Activated CD4-positive, alpha-beta memory T cell treated with anti-CD3 and anti-CD28 coated beads for 36 hours (primary cell): ENCODE data around the gene DCPS. TPM values are rescaled to one million over a fixed set of nuclear protein-coding genes. Genes with fewer than 3 reads are reported as not detected.

Experiments used
- CTCF ChIA-PET: fragments of 350-600 bp; sonication (Branson Sonifier 250); formaldehyde crosslinking; loops from one replicate; lab custom pipeline; 2021; ENCODE audit warnings: antibody characterized with exemption, inconsistent platforms; lab: Charles Lee
- POLR2A ChIA-PET: fragments of 350-600 bp; sonication (Branson Sonifier 250); formaldehyde crosslinking; loops from one replicate; lab custom pipeline; 2021; ENCODE audit warnings: antibody characterized with exemption; lab: Charles Lee
- DNase-seq: peaks from one replicate; pipeline ENCODE4 v3.0.0-alpha.2; 2020
- H3K27ac Mint-ChIP-seq: one replicate; pipeline ENCODE4 v1.8.0; 2021; ENCODE audit warnings: mixed read lengths
- H3K27me3 Mint-ChIP-seq: one replicate; pipeline ENCODE4 v1.8.0; 2021; ENCODE audit warnings: mixed read lengths
- H3K36me3 Mint-ChIP-seq: one replicate; pipeline ENCODE4 v1.8.0; 2021; ENCODE audit warnings: mixed read lengths
- H3K4me1 Mint-ChIP-seq: one replicate; pipeline ENCODE4 v1.8.0; 2021; ENCODE audit warnings: low read depth, mixed read lengths
- H3K4me3 Mint-ChIP-seq: one replicate; pipeline ENCODE4 v1.8.0; 2021; ENCODE audit warnings: mild to moderate bottlenecking, mixed read lengths
- H3K9me3 Mint-ChIP-seq: one replicate; pipeline ENCODE4 v1.8.0; 2021; ENCODE audit warnings: mixed read lengths
- intact Hi-C: fragments of 100-400 bp; cut with micrococcal nuclease; formaldehyde crosslinking; loops from one replicate; pipeline ENCODE4 v1.15.1; 2023
- total RNA-seq, 2 experiments: library from RNA; stranded (reverse); gene quantifications; one replicate each; pipeline ENCODE4 v1.2.3, GENCODE V29; 2021

Gene DCPS
- total RNA-seq, 2 experiments from 2014 or later = 40.1 to 43.9 TPM

DNA sequence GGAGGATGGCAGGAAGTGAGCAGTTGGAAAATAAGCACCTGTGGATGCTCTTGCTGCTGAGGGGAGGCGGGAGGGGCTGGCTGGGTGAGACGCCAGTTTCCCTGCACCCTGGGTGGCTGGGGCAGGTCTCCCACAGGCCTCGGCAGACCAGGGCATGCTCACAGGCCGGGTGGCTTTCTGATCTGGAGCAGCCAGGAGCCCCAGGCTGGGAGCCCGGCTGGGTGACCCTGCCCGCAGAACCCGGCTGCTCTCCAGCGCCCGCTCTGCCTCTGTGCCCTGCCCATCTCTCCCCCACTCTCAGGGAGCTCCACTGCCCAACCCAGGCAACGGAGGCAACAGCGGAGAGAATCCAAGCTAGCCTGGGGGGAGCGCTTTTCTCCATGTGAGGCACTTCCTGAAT, 24.6 kb downstream of the DCPS start:
- CTCF ChIA-PET = no interaction called here
- Mint-ChIP-seq H3K27ac (no peak overlapping the region), H3K4me1 (peaks cover 18% of the 10 kb centered on the region), H3K36me3 (peaks cover 4% of the 10 kb centered on the region), H3K9me3 (no peaks in the 10 kb centered on the region), H3K27me3 (no peaks in the 10 kb centered on the region), H3K4me3 (no peak overlapping the region)
- POLR2A ChIA-PET = no interaction called here
- intact Hi-C loops = no loop called here
- no peak for DNase-seq

DNA sequence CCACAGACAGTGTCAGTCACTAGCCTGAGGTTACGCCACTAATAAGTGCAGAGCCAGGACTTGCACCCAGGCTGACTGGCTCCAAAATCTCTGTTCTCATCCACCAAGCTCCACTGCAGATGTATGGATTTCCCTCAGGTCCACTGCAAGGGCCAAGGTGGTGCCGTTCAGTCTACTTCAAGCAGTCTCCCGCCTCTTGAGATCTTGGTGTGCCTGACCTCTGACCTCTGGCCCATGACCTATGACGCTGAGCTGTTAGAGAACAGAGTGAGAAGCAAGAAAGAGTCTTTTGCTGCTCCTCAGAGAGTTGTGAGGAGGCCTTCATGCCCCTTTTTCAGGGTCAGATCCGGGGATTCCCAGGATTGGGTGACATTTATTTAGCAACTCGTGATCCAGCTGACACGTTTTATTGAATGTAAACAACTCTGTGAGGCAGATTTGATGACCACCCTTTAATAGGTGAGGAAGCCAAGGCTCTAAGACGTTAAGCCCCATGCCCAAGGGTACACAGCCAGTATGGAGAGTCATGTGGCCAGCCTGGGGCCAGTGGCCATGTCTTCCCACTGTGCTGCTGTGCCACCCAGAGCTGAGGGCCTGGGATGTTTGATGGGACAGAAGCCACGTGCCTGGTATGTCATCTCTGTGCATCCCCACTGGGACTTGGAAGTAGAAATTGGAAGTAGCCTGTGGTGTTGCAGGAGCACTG, 25.2 kb downstream of the DCPS start:
- POLR2A ChIA-PET = no interaction called here

DNA sequence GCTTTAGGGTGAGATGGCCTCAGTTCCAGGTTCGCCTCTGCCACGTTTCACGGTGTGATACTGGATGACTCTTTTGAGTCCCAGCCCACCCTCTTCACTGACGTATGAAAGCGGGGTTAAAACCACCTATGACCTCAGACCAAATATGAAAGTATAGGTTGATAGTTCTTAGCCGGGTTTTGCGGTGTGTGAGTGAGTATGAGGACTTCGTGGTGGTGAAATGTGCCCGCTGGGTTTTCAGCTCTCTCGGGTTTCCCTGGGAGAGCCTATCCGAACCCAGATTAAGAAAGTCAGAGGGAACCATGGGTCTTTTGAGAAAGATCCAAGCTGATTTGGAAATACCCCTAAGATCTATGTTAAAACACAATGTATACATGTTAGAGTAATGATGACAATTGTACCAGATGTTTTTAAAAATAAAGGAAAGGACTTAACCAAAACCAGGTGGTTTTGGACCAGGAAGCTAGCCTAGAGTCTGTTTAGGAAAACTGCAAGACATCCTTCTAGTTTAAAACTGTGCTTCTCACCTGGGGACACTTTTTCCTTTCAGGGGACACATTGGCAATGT, 25.9 kb downstream of the DCPS start:
- no peaks in the 10 kb centered on the region for H3K27me3 Mint-ChIP-seq
- H3K4me1 Mint-ChIP-seq = peaks cover 18% of the 10 kb centered on the region
- CTCF ChIA-PET = interaction anchor here (0.6 to 1.4 kb wide), 2 partner anchors 19 to 151 kb away, joined by 3 to 5 read pairs; no protein-coding TSS in a partner anchor
- H3K4me3 Mint-ChIP-seq = no peak overlapping the region
- peaks cover 4% of the 10 kb centered on the region for H3K36me3 Mint-ChIP-seq
- peak; percentile 23 for DNase-seq
- intact Hi-C loops = no loop called here
- no peaks in the 10 kb centered on the region for H3K9me3 Mint-ChIP-seq
- POLR2A ChIA-PET = interaction anchor here (0.7 kb wide), 1 partner anchor 19 kb away, joined by 3 read pairs; no protein-coding TSS in a partner anchor
- no peak overlapping the region for H3K27ac Mint-ChIP-seq

More for the DNA sequence above, 25.2 kb downstream of the DCPS start:
- Mint-ChIP-seq H3K4me3 (no peak overlapping the region), H3K9me3 (no peaks in the 10 kb centered on the region), H3K27ac (no peak overlapping the region), H3K27me3 (no peaks in the 10 kb centered on the region), H3K36me3 (peaks cover 4% of the 10 kb centered on the region), H3K4me1 (peaks cover 18% of the 10 kb centered on the region)
- intact Hi-C loops = no loop called here
- DNase-seq = no peak
- CTCF ChIA-PET = interaction anchor here (0.6 kb wide), 1 partner anchor 19 kb away, joined by 3 read pairs; no protein-coding TSS in a partner anchor

DNA sequence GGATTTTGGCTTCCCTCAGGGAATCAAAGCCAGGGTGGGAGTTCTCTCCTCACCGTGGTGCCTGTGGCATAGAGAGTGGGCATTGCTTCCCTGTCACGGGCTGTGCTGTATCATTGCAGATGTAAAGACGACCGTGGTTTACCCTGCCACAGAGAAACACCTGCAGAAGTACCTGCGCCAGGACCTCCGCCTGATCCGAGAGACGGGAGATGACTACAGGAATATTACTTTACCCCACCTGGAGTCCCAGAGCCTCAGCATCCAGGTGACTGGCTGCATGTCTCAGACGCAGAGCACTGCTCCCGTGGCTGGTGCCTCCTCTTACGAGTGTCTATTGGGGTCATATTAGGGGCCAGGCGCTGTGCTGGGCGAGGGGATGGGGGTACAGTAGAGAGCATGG, 27.4 kb downstream of the DCPS start:
- Mint-ChIP-seq H3K9me3 (no peaks in the 10 kb centered on the region), H3K4me3 (no peak overlapping the region), H3K27ac (peak overlapping the region; percentile 23), H3K36me3 (peaks cover 10% of the 10 kb centered on the region), H3K27me3 (no peaks in the 10 kb centered on the region), H3K4me1 (peaks cover 21% of the 10 kb centered on the region)
- DNase-seq = no peak
- intact Hi-C loops = no loop called here
- ChIA-PET CTCF (no interaction called here), POLR2A (no interaction called here)

DNA sequence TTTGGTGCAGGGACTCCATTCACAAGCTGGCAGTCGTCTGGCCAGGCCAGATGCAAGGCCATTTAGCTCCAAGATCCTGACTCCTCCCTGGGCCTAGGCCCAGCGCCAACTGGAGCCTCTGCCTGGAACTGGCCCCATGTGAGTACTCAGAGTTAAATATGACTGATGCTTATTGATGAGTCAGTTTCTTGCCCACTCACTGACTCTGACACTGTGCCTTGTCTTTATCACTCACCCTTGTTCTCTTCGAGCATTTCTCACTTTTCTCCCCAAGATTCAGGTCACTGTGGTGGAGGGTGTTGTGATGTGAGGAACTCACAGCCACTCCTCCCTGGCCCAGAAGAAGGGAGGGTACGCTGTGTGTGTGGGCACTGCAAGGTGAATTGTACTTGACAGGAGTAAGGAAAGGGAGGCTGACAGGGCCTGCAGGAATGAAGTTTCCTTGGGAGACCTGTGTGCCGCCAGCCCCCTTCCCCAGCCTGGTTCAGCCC, 28.4 kb downstream of the DCPS start:
- H3K27ac Mint-ChIP-seq = peak overlapping the region; percentile 40
- no peak overlapping the region for H3K4me3 Mint-ChIP-seq
- peaks cover 21% of the 10 kb centered on the region for H3K4me1 Mint-ChIP-seq
- DNase-seq = peak; percentile 56
- peaks cover 11% of the 10 kb centered on the region for H3K36me3 Mint-ChIP-seq
- H3K27me3 Mint-ChIP-seq = no peaks in the 10 kb centered on the region
- ChIA-PET POLR2A (no interaction called here), CTCF (no interaction called here)
- intact Hi-C loops = loop anchor here (1.0 to 2.0 kb wide), 2 partner anchors 21 kb away; no protein-coding TSS in a partner anchor
- no peaks in the 10 kb centered on the region for H3K9me3 Mint-ChIP-seq

DNA sequence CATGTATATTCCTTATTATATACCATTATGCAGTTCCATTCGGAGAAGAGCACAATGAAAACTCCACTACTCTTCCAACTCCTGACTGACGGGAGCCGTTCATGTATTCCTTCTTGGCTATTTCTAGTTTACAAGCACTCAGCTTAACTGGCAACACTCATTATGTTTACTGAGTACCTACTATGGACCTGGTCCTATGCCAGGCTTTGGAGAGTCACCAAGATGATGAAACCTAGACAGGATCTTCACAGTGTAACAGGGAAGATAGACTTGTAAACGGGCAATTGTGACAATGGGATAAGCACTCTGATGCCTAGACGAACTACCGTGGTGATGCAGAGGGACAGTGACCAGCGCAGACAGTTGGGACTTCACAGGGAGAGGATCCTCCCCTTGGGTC, 29.3 kb downstream of the DCPS start:
- H3K27me3 Mint-ChIP-seq = no peaks in the 10 kb centered on the region
- ChIA-PET CTCF (no interaction called here), POLR2A (no interaction called here)
- intact Hi-C loops = loop anchor here (2.0 kb wide), 1 partner anchor 22 kb away; no protein-coding TSS in a partner anchor
- H3K4me3 Mint-ChIP-seq = no peak overlapping the region
- H3K9me3 Mint-ChIP-seq = no peaks in the 10 kb centered on the region
- H3K27ac Mint-ChIP-seq = no peak overlapping the region
- peaks cover 21% of the 10 kb centered on the region for H3K4me1 Mint-ChIP-seq
- H3K36me3 Mint-ChIP-seq = peaks cover 11% of the 10 kb centered on the region
- no peak for DNase-seq

DNA sequence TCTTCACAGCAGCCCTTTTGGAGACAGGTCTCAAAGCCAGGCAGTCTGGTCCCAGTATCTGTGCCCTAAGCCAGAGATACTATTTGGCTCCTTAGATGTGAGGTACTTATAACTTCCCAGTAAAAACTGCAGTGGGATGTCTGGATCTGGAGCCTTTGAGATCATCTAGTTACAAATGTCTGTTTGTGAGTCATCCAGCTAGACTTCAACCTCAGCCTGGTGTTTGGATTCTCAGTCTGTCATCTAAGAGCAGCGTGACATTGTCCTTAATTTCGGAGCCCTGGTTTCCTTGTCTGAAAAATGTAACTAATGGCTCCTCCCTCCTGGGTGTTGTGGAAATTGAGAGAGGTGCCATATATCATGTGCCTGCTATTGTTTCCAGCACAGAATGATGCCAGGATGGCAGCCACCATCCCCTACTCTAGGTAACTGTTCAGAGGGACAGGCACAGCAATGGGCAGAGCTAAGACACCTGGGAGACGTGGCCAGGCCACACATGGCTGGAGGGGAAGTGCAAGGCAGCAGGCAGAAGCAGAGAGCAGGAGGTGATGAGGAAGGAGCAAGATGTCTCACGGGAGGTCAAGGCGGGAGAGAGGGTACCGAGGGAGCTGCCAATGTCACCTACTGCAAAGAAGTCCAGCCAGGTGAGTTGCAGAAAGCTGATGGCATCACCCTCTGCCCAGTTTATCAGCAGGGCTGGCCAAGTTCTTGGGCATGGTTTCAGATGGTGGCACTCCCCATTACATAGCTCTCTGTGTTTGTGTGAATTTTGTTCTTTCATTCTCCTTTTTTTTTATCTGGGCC, 31.0 kb downstream of the DCPS start:
- Mint-ChIP-seq H3K27ac (no peak overlapping the region), H3K4me1 (peaks cover 13% of the 10 kb centered on the region), H3K36me3 (peaks cover 14% of the 10 kb centered on the region), H3K27me3 (no peaks in the 10 kb centered on the region), H3K9me3 (no peaks in the 10 kb centered on the region), H3K4me3 (no peak overlapping the region)
- ChIA-PET CTCF (no interaction called here), POLR2A (interaction anchor here (1.2 kb wide), 1 partner anchor 10 kb away, joined by 3 read pairs; no protein-coding TSS in a partner anchor)
- no peak for DNase-seq
- intact Hi-C loops = no loop called here

DNA sequence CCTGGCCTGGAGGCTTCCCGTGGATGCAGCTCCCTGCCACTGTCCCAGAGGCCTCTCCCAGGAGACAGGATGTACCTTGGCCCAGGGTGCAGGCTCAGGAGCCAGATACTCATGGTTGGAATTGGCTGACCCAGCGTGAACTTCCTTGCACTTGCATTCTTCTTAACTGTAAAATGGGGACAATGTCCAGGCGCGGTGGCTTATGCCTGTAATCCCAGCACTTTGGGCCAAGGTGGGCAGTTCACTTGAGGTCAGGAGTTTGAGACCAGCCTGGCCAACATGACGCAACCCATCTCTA, 31.6 kb downstream of the DCPS start:
- H3K4me1 Mint-ChIP-seq = peaks cover 13% of the 10 kb centered on the region
- peaks cover 14% of the 10 kb centered on the region for H3K36me3 Mint-ChIP-seq
- intact Hi-C loops = no loop called here
- H3K9me3 Mint-ChIP-seq = no peaks in the 10 kb centered on the region
- POLR2A ChIA-PET = interaction anchor here (1.2 kb wide), 1 partner anchor 10 kb away, joined by 3 read pairs; no protein-coding TSS in a partner anchor
- H3K27ac Mint-ChIP-seq = no peak overlapping the region
- H3K27me3 Mint-ChIP-seq = no peaks in the 10 kb centered on the region
- CTCF ChIA-PET = no interaction called here
- no peak for DNase-seq
- no peak overlapping the region for H3K4me3 Mint-ChIP-seq

DNA sequence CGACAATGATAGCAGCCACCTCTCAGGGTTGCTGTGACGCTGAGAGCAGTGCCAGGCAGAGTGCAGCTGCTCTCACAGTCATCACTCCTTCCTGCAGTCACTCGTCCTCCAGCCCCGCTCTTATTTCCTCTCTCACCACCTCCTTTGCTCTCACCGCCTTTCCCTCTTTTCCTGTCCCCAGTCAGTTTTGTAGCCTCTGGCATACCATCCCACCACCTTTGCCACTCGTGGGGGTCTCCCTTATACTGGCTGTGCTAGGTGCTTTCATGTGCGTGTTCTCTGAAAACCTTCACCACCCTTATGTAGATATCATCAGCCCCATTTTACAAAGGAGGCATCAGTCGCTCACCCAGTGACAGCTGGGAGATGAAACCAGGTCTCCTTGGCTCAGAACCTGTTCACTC, 32.3 kb downstream of the DCPS start:
- Mint-ChIP-seq H3K4me3 (no peak overlapping the region), H3K36me3 (peaks cover 17% of the 10 kb centered on the region), H3K9me3 (no peaks in the 10 kb centered on the region), H3K4me1 (peaks cover 14% of the 10 kb centered on the region), H3K27me3 (no peaks in the 10 kb centered on the region), H3K27ac (no peak overlapping the region)
- intact Hi-C loops = no loop called here
- ChIA-PET CTCF (no interaction called here), POLR2A (no interaction called here)
- no peak for DNase-seq

DNA sequence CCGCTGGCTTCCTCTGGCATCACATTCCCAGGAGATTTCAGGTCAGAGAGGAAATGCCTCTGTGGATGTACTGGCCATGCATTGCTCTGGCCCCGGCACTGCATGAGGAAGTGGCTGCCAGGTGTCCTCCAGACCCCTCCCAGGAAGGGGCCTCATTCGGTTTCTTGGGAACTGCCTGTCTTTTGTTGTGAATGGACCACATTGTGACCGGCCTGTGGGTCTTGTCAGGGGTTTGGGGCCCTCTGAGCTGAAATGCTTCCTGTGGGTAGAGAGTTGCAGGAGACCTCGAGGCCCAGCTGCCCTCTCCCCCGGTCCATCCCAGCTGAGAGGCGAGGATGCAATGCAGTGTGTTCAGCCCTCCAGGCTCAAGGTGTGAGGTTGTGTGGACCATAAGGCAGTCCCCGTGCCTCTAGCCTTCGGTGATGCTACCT, 32.8 kb downstream of the DCPS start:
- no peaks in the 10 kb centered on the region for H3K9me3 Mint-ChIP-seq
- CTCF ChIA-PET = no interaction called here
- peaks cover 21% of the 10 kb centered on the region for H3K36me3 Mint-ChIP-seq
- POLR2A ChIA-PET = no interaction called here
- no peak for DNase-seq
- H3K27ac Mint-ChIP-seq = no peak overlapping the region
- intact Hi-C loops = no loop called here
- H3K27me3 Mint-ChIP-seq = no peaks in the 10 kb centered on the region
- peaks cover 18% of the 10 kb centered on the region for H3K4me1 Mint-ChIP-seq
- no peak overlapping the region for H3K4me3 Mint-ChIP-seq

DNA sequence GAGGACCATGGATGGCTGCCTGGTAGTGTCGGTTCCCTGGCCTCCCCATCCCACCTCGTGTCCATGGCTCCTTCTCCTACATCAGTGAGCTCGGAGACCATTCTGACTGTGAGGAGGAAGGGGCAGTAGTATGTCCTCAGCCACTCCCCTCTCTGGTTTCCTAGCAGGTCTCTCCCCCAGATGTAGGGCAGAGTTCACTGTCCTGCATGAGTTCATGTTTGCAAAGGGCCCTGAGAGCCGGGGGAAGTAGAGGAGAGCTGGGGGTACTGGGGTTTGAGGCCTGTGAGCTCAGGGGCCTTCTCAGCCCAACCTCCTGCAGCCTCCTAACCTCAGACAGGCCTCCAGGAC, 33.2 kb downstream of the DCPS start:
- intact Hi-C loops = no loop called here
- POLR2A ChIA-PET = no interaction called here
- H3K4me3 Mint-ChIP-seq = no peak overlapping the region

More for the DNA sequence above, 33.2 kb downstream of the DCPS start:
- H3K27me3 Mint-ChIP-seq = no peaks in the 10 kb centered on the region
- peaks cover 24% of the 10 kb centered on the region for H3K36me3 Mint-ChIP-seq
- no peak overlapping the region for H3K27ac Mint-ChIP-seq
- CTCF ChIA-PET = interaction anchor here (1.0 kb wide), 1 partner anchor 144 kb away, joined by 3 read pairs; no protein-coding TSS in a partner anchor
- no peak for DNase-seq
- no peaks in the 10 kb centered on the region for H3K9me3 Mint-ChIP-seq
- peaks cover 20% of the 10 kb centered on the region for H3K4me1 Mint-ChIP-seq
